GM13976 (cell line): ENCODE measurements around the gene LSM14B.

Source experiments
- DNase-seq: peaks from one replicate; pipeline ENCODE4 v3.0.0; 2012; ENCODE audit warnings: low spot score
- CTCF ChIP-seq: IDR thresholded peaks from 2 replicates; pipeline ENCODE4 v1.5.1; 2012; ENCODE audit warnings: borderline replicate concordance, mild to moderate bottlenecking; ENCODE audit not compliant: insufficient read depth; ENCODE audit errors: extremely low read depth, missing control alignments, control extremely low read depth
- in situ Hi-C: fragments of 300-500 bp; cut with MboI; formaldehyde crosslinking; loops from one replicate; pipeline ENCODE4 v1.12.0; 2022; ENCODE audit warnings: low sequenced_read_pairs, mixed read lengths, inconsistent platforms; ENCODE audit not compliant: unreplicated experiment

Gene LSM14B

DNA sequence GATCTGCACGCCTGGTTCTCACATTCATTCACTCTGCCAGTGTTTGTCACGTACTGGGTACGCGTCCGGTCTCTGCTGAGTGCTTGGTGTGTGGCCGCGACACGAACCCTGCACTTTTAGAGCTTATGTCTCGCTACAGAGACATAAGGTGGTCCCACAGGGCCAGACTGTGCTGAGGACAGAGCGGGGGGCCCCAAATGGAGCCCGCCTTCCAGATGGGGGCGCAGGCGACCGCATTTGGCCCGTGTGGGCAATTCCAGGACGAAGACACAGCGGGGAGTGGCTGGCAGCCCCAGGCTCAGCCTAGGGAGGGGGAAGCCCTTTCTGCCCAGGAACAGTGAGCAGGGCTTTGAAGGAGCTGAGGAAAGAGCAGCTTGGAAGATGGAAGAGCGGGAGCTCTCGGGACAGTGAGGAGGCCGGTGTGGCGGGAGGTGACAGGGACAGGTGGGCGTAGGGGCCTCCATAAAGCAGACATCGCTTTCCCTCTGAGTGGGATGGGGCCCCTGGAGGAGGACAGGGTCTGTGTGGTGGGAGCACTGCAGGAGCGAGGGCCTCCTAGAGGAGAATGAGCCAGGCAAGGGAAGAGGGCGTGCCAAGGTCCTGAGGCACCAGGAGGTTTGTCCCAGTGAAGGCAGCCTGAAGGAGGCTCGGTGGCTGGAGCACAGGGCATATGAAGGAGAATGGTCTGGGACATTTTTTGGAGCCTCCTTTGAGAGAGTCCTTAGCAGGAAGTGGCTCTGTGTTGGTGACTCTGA, 52.8 kb downstream of the LSM14B start:
- DNase-seq = no peak
- in situ Hi-C loops = no loop called here
- TF ChIP-seq CTCF = no peak

DNA sequence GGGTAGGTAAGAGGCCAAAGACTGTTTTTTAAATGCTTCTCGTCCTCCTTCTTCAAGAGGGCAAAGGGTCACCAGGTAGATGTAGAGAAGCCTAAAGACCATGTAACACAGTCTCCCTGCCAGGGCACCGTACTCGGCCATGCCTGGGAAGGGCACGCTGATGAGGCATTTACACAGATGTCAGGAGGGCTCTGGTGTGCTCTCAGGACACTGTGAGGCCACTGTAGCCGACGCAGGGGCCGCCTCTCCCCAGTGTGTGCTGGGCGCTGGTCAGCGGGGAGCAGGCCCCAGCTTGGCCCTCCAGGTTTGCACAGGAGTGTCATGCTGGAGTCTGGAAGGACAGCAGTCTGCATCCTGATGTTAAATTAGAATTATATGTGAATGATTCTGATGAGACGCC, 53.4 kb downstream of the LSM14B start:
- in situ Hi-C loops = no loop called here
- DNase-seq = no peak
- no peak for TF ChIP-seq CTCF

- in situ Hi-C loops = no loop called here
- no peak for DNase-seq
- no peak for TF ChIP-seq CTCF
Observed at GRCh38 chr20:62176866-62177265, 54.6 kb downstream of the LSM14B start.

DNA sequence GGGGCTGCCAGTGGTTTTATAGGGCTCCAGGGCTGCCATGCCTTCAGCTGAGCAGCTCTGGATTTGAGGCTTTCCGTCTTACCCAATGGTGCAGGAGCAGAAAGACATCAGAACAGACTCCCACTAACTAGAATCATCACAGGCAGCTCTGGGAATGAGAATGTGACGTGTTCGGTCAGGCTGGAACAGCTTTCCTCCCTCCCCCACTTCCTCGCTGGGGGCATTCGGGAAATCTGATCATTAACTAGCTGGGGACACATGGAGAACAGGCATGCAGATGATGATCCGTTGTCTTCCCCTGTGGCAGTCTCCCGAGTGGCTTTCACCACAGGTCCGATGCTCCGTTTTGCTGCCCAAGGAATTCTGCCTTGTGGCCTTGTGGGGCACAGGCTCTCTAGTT, 55.0 kb downstream of the LSM14B start:
- no peak for DNase-seq
- no peak for TF ChIP-seq CTCF
- in situ Hi-C loops = no loop called here

DNA sequence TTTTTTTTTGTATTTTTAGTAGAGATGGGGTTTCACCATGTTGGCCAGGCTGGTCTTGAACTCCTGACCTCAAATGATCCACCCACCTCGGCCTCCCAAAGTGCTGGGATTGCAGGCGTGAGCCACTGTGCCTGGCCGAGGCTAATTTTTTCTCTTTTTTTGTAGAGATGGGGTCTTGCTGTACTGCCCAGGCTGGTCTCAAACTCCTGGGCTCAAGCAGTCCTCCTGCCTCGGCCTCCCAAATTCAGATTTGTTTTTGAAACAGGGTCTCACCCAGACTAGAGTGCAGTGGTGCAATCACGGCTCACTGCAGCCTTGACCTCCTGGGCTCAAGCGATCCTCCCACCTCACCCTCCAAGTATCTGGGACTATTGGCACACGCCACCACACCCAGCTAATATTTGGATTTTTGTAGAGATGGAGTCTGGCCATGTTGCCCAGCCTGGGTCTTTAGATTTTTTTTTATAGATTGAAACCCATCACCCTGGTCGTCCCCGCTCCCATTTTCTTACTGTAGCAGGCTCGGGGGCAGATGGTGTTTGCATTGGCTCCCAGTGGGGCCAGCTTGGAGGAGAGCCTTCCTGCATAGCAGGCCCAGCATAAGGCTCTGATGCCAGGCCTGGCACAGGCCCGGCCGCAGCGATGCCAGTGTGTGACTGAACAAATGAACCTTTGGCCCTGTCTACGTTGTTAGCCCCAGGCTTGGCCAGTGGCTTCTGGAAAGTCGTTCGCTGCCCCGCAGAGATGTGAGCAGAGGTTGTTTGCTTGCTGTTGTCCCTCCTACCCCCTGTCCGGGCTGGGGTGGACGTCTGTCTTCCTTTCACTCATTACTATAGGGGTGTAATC, 56.3 kb downstream of the LSM14B start:
- no peak for DNase-seq

GRCh38 chr20:62179162-62179504, 56.9 kb downstream of the LSM14B start:
- DNase-seq = no peak
- in situ Hi-C loops = no loop called here
- TF ChIP-seq CTCF = no peak

More for the DNA sequence above, 56.3 kb downstream of the LSM14B start:
- in situ Hi-C loops = no loop called here
- no peak for TF ChIP-seq CTCF
